GM06990 (cell line): ENCODE results near the gene MINAR1.

Source experiments
- DNase-seq: peaks from one replicate; pipeline ENCODE4 v3.0.0-alpha.2; 2011; ENCODE audit not compliant: insufficient read length; ENCODE audit errors: extremely low read depth
- H3K27me3 ChIP-seq: replicated peaks from 2 replicates; pipeline ENCODE4 v1.6.0; 2011; ENCODE audit warnings: low read length; ENCODE audit not compliant: control insufficient read depth, insufficient read depth
- H3K36me3 ChIP-seq: 2 replicates; pipeline ENCODE4 v1.5.1; 2011; ENCODE audit warnings: low read length; ENCODE audit not compliant: control insufficient read depth, insufficient read depth
- H3K4me3 ChIP-seq: replicated peaks from 2 replicates; pipeline ENCODE4 v1.5.1; 2011; ENCODE audit warnings: low read depth, mild to moderate bottlenecking, control low read depth, low read length
- TF ChIP-seq, protein P1 (sequence below): IDR thresholded peaks from 2 replicates; pipeline ENCODE4 v1.5.1; 2011; ENCODE audit warnings: low read length, control low read depth, mild to moderate bottlenecking, inconsistent platforms; ENCODE audit not compliant: insufficient read depth, poor library complexity, severe bottlenecking

Gene MINAR1

DNA sequence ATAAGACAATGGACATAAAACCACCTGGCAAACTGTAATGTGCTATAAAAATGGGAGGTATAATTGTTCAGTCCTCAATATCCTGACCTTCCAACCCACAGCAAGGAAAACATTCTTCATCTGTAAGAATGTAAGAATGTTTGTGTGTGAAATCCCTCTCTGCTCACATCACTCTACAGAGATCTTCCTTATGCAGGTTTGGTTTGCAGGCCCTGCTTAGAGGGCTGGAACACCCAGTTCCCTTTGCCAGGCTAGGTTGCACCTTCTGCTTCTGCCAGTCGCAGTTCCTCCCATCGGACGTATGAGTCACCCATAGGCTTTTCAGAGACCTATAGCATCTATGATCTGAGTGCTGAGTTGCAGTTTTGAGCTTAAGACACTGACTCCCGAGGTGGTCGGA, 24.1 kb upstream of the MINAR1 start:
- TF ChIP-seq, protein P1, sequence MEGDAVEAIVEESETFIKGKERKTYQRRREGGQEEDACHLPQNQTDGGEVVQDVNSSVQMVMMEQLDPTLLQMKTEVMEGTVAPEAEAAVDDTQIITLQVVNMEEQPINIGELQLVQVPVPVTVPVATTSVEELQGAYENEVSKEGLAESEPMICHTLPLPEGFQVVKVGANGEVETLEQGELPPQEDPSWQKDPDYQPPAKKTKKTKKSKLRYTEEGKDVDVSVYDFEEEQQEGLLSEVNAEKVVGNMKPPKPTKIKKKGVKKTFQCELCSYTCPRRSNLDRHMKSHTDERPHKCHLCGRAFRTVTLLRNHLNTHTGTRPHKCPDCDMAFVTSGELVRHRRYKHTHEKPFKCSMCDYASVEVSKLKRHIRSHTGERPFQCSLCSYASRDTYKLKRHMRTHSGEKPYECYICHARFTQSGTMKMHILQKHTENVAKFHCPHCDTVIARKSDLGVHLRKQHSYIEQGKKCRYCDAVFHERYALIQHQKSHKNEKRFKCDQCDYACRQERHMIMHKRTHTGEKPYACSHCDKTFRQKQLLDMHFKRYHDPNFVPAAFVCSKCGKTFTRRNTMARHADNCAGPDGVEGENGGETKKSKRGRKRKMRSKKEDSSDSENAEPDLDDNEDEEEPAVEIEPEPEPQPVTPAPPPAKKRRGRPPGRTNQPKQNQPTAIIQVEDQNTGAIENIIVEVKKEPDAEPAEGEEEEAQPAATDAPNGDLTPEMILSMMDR: no peak
- no peak for DNase-seq
- H3K27me3 ChIP-seq: no peaks in the 10 kb centered on the region
- no peak overlapping the region for H3K4me3 ChIP-seq
- H3K36me3 ChIP-seq: no peaks in the 10 kb centered on the region

DNA sequence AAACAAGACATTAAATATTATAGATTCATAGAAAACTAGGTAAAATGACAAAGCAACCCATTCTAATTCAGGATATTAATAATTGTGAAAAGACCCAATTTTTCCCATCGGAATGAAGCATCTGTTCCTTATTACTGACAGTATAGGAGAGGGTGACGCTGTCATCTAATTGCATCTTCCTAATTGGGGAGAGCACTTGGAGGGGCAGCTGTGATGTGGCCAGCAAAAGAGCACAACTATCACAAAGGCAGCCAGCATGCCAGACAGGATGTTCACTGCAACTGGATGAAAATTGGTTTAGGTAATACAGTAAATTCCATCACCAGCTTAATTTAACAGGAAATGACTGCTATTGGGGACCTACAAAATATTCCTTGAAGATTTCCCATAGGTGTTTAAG, 21.9 kb upstream of the MINAR1 start:
- TF ChIP-seq, protein P1: no peak
- Histone ChIP-seq H3K36me3 (no peaks in the 10 kb centered on the region), H3K4me3 (no peak overlapping the region), H3K27me3 (no peaks in the 10 kb centered on the region)
- DNase-seq: no peak

DNA sequence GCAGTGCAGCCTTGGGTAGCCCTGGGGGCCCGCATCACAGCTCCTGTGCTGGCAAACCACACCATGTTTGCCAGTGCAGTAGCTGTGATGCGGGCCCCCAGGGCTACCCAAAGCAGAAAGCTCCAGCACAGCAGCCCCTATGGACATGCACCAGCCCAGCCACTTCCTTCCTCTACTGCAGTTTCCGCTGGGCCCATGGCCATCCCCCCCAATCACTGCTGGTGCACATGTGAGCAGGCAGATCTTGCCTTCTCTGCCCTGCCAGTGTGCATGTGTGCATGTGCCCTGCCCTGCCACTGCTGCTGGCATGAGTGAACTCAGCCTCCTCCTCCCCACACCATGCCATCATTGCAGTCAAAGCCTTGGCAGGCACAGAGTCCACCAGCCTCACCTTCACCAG, 20.1 kb upstream of the MINAR1 start:
- no peaks in the 10 kb centered on the region for H3K36me3 ChIP-seq

DNA sequence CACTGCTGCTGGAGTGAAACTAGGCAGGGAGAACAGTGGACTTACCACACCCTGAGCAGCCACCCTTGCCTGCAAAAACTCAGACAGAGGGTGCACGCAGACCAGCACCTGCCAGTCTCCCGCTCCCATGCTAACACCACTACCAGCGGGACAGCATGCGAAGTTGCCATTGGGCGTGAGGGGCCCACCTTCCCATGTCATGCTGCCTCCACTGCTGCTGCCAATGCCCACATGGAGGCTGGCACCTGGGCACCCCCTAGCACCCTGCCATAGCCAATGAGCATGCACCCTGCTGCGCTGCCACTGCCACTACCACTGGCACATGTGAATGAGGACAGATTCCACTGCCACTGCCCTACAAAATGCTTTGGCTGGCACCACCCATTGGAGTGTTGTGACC, 19.7 kb upstream of the MINAR1 start:
- no peak for DNase-seq
- TF ChIP-seq, protein P1: no peak

More for the DNA sequence above, 20.1 kb upstream of the MINAR1 start:
- DNase-seq: no peak
- Histone ChIP-seq H3K4me3 (no peak overlapping the region), H3K27me3 (no peaks in the 10 kb centered on the region)
- TF ChIP-seq, protein P1: no peak

DNA sequence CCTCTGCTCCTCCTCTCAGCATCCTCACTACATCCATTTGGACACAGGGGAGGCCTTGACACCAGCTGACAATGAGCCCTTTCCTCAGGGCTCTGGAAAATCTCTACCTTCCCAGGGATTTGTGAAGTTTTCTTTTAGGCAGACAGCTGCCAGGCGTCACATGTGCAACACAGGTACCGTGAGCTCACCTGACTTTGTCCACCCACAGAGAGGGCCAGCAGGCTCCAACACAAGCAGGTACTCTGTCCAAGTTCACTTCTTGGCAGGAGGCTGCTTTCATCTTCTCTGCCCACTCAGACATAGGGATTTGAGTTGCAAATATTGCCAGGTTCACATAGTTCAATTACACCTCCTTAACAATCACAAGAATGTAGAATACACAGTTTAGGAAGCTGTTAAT, 15.3 kb upstream of the MINAR1 start:
- Histone ChIP-seq H3K4me3 (no peak overlapping the region), H3K36me3 (no peaks in the 10 kb centered on the region), H3K27me3 (no peaks in the 10 kb centered on the region)
- TF ChIP-seq, protein P1: no peak
- DNase-seq: no peak

More for the DNA sequence above, 19.7 kb upstream of the MINAR1 start:
- Histone ChIP-seq H3K4me3 (no peak overlapping the region), H3K27me3 (no peaks in the 10 kb centered on the region), H3K36me3 (no peaks in the 10 kb centered on the region)

DNA sequence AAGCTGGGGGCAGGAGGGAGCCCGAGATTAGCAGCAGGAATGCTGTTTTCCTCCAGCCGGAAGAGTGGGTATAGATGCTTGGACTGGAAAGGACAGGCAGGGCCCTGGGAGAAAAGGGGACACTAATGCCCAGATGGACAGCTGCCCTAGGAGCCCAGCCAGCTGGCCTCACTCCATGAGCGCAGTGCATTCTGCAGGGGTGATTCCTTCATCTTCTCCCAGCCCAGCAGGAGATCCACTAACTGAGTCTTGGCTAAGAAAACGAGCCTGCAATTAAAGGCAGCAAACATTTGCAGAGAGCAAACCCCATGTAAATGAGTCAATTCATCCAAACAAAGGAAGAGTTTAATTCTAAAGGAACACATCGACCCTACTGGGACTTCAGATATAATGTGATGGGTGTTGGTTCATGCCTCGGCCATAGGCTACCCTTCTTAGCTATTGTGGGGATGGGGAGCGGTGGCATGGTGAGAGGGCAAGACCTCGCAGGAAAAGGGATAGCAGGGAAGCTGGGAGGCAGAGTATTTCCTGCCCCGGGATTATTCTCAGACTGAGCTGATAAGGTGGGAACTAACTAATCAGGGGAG, 13.3 kb upstream of the MINAR1 start:
- H3K4me3 ChIP-seq: no peak overlapping the region
- no peaks in the 10 kb centered on the region for H3K27me3 ChIP-seq
- DNase-seq: no peak
- TF ChIP-seq, protein P1: no peak
- H3K36me3 ChIP-seq: no peaks in the 10 kb centered on the region
